SHP77 (cell line): ENCODE results near the gene HEATR9.

Experiments used
- DNase-seq, 2 experiments: peaks; one replicate each; lab custom pipeline; 2025; lab: John Stamatoyannopoulos, UW

Gene HEATR9

GRCh38 chr17:35893751-35894150, 25.1 kb upstream of the HEATR9 start:
- no peak for DNase-seq

- no peak for DNase-seq
Observed at GRCh38 chr17:35892091-35893035, 23.7 kb upstream of the HEATR9 start.

GRCh38 chr17:35891269-35891668, 22.6 kb upstream of the HEATR9 start:
- no peak for DNase-seq

- no peak for DNase-seq
Observed at GRCh38 chr17:35890774-35891155, 22.1 kb upstream of the HEATR9 start.

GRCh38 chr17:35889818-35890773, 21.4 kb upstream of the HEATR9 start:
- no peak for DNase-seq

- DNase-seq: no peak
Observed at GRCh38 chr17:35889241-35889640, 20.6 kb upstream of the HEATR9 start.

- DNase-seq: no peak
Observed at GRCh38 chr17:35879773-35880654, 11.3 kb upstream of the HEATR9 start, which contains the start of gene CCL5. Gene CCL5, minus strand, starts transcription at chr17:35880360.

GRCh38 chr17:35878361-35878760, 9.7 kb upstream of the HEATR9 start:
- DNase-seq: no peak

GRCh38 chr17:35877345-35878029, 8.8 kb upstream of the HEATR9 start:
- DNase-seq: no peak

GRCh38 chr17:35876534-35876933, 7.8 kb upstream of the HEATR9 start:
- DNase-seq: no peak

GRCh38 chr17:35875800-35876139, 7.1 kb upstream of the HEATR9 start:
- no peak for DNase-seq

GRCh38 chr17:35875072-35875799, 6.5 kb upstream of the HEATR9 start:
- DNase-seq: no peak

- DNase-seq: no peak
Observed at GRCh38 chr17:35872196-35872980, 3.7 kb upstream of the HEATR9 start.

- no peak for DNase-seq
Observed at GRCh38 chr17:35870906-35871819, 2.5 kb upstream of the HEATR9 start.

GRCh38 chr17:35867574-35867973, 1.1 kb downstream of the HEATR9 start:
- no peak for DNase-seq

GRCh38 chr17:35866341-35866950, 2.2 kb downstream of the HEATR9 start:
- DNase-seq: no peak

GRCh38 chr17:35865412-35866340, 3.0 kb downstream of the HEATR9 start:
- no peak for DNase-seq
